Spinal cord (tissue), 10 donors: ENCODE data around the gene LRP5. TPM values are rescaled to one million over a fixed set of nuclear protein-coding genes. Genes with fewer than 3 reads are reported as not detected.

Experiments
- DNase-seq, 6 donors: peaks; one replicate each; pipeline versions ENCODE4 v3.0.0 to v3.0.0-alpha.2; 2013 to 2015; ENCODE audit warnings: low spot score in 6 of 6, low read depth in 4 of 6
- H3K27ac ChIP-seq: one replicate; pipeline ENCODE4 v1.5.1; 2013; ENCODE audit warnings: low read depth, low read length, control low read depth
- H3K27me3 ChIP-seq: one replicate; pipeline ENCODE4 v1.6.1; 2013; ENCODE audit warnings: low read length; ENCODE audit not compliant: control insufficient read depth, insufficient read depth
- H3K36me3 ChIP-seq: one replicate; pipeline ENCODE4 v1.6.1; 2013; ENCODE audit warnings: low read length; ENCODE audit not compliant: control insufficient read depth, insufficient read depth
- H3K4me1 ChIP-seq: one replicate; pipeline ENCODE4 v1.6.1; 2013; ENCODE audit warnings: low read length; ENCODE audit not compliant: control insufficient read depth, insufficient read depth
- H3K4me3 ChIP-seq: one replicate; pipeline ENCODE4 v1.5.1; 2013; ENCODE audit warnings: low read depth, low read length, control low read depth
- H3K9me3 ChIP-seq: one replicate; pipeline ENCODE4 v1.6.1; 2013; ENCODE audit warnings: low read length; ENCODE audit not compliant: control insufficient read depth, insufficient read depth
- WGBS: methylation state at CpG from one replicate; pipeline ENCODE4 v1.1.5; 2013; ENCODE audit warnings: missing lambda C conversion rate; ENCODE audit not compliant: insufficient coverage; 5-methylcytosine and 5-hydroxymethylcytosine counted together
- polyA plus RNA-seq, 2 donors: library from polyadenylated mRNA; unstranded; fragments of 120-200 nt; gene quantifications; one replicate each; pipeline ENCODE4 v1.2.1, GENCODE V29; 2013; ENCODE audit not compliant: insufficient read length in 2 of 2
- total RNA-seq, 2 donors: library from RNA; depleted of rRNA in 1 of 2; stranded (reverse); fragments of 120-200 nt in 1 of 2; fragments of >200 nt in 1 of 2; gene quantifications; one replicate each; pipeline versions ENCODE4 v1.2.3 to v1.2.4, GENCODE V29; 2013 to 2014
- donor health status: healthy.

Gene LRP5
- total and polyA plus RNA-seq, 4 donors, result 12.8 to 32.4 (median 25.7) TPM

DNA sequence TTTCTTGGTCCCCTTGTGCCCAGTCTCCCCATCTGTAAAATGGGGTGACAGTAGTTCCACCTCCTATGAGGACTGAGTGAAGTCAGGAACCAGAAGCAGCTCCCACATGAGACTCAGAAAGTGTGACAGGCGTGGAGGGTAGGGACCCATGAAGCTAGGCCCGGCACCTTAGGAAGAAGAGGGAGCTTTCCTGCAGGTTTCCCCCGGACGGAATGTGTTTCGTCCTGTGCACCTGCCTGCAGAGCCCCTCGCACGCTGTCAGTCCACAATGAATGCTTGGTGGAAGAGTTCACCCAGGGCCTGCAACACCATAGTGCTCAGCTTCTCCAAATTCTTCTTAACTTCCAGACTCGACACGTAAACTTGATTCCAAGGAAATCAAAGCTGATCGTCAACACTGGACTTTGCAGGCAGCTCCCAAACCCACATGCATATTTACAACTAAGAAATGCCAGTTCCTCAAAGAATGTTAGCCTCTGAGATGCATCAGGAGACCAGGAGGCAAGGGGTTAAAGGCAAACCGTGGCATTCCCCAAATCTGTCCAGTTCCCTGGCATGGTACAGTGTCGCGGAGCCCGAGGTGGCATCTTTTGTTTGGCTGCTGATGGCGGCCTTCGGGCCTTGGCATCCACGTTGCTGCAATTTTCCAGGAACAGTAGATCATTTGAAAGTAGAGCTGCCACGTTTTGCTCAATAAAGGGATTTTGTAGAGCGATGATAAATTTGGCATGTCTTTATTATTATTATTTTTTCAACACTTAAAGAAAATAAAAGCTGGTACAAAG lies 15.4 kb downstream of the LRP5 start:
- Histone ChIP-seq H3K4me3 (no peak overlapping the region), H3K4me1 (peaks cover 80% of the 10 kb centered on the region), H3K27ac (peak overlapping the region; percentile 76), H3K36me3 (peaks cover 21% of the 10 kb centered on the region), H3K27me3 (no peaks in the 10 kb centered on the region), H3K9me3 (no peaks in the 10 kb centered on the region)
- DNase-seq, result peak in 2 of 6 donors; percentile 69 to 79
- WGBS, result 33% methylated on average over 12 of the region's 19 CpGs

DNA sequence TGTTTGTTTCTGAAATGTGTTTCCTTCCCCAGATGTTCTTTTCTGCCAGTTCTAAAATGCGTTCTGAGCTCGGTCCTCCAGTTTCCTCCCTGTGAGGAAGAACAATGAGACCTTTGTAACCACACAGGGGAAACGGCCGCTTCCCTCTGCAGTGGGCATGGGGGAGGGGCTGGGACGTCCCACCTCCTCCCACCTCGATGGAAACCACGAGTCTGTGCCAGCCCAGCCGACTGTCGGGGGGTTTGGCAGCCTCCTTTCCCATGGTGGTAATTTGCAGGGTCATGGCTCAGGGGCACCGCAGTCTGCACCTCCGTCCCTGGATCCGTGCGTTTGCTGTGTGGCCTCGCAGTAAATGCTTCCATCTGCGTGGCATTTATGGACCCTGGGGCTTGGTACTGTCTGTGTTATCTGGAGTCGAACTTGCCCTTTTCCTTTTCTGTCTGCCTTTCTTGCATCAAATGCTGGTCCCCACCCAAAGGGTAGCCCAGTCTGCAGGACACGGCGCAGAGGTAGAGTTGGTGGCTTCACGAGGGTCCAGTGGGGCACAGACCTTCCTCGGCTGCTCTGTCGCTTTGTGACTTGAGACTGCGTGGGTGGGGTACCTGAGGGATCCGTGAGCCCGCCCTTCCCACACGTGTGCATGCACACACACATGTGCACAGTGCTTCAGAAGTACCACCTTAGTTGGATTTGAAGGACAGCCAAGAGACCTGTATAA lies 16.1 kb downstream of the LRP5 start:
- H3K27me3 ChIP-seq, result no peaks in the 10 kb centered on the region
- peaks cover 21% of the 10 kb centered on the region for H3K36me3 ChIP-seq
- DNase-seq, result peak in 4 of 6 donors; percentile 65 to 91 (median 82)
- peaks cover 80% of the 10 kb centered on the region for H3K4me1 ChIP-seq
- H3K4me3 ChIP-seq, result no peak overlapping the region
- 14% methylated on average over 11 of the region's 25 CpGs for WGBS
- peak overlapping the region; percentile 76 for H3K27ac ChIP-seq
- H3K9me3 ChIP-seq, result no peaks in the 10 kb centered on the region

DNA sequence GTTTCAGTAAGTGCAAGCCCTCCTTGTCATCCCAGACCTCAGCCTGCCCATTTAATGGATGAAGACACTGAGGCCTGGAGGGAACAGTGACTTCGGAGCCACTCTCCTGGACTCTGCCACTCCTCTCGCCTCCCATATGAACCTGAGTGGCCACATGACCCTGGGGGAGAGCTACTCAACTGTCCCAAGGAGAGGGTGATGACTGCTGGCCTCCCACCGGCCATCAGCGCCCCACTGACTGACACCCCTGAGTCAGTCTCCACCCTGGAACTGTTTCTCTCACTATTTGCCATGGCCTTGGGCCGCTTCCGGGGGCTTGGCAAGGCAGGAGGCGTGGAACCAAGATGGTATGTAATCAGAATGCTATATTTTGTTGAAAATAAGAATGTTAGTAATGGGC lies 17.1 kb downstream of the LRP5 start:
- Histone ChIP-seq H3K4me1 (peaks cover 78% of the 10 kb centered on the region), H3K27me3 (no peaks in the 10 kb centered on the region), H3K36me3 (peaks cover 13% of the 10 kb centered on the region), H3K4me3 (no peak overlapping the region), H3K9me3 (no peaks in the 10 kb centered on the region), H3K27ac (no peak overlapping the region)
- no CpG with 5 or more reads among the region's 7 CpGs for WGBS
- no peak for DNase-seq

DNA sequence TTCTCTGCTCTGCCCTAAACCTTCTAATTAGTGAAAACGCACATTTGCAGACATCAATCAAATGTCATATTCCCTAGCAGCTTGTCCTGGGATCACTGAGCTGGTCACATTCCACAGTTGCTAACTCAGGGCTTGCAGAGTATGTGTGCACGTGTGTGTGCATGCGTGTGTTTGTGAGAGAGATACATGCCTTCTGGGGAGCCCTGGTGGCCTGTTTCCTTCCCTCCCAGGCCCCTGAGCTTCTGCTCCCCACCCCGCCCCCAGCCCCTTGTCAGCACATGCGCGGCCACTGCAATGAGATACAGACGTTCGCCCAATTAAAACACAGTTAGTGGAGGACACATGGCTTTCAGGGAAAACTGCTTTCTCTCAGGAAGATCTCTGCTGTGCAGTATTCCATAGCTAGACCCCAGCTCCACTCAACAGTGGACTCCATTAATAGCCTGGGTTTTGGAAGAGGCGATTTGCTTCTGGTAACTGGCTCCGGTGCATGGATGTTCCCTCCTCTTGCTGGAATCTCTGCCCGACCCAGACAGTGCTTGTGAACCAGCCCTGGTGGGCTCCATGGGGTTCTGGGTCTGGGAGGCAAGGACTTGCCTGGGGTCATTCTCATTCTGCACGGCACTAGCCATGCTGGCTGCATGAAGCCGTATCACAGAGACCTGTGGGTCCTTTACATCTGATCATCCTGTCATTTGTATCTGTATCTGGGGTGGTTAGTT lies 17.7 kb downstream of the LRP5 start:
- no peaks in the 10 kb centered on the region for H3K27me3 ChIP-seq
- peak in 2 of 6 donors; percentile 79 to 85 for DNase-seq
- H3K27ac ChIP-seq, result peak overlapping the region; percentile 55
- peaks cover 8% of the 10 kb centered on the region for H3K36me3 ChIP-seq
- H3K4me3 ChIP-seq, result no peak overlapping the region
- no peaks in the 10 kb centered on the region for H3K9me3 ChIP-seq
- H3K4me1 ChIP-seq, result peaks cover 72% of the 10 kb centered on the region
- 38% methylated on average over 10 of the region's 13 CpGs for WGBS

DNA sequence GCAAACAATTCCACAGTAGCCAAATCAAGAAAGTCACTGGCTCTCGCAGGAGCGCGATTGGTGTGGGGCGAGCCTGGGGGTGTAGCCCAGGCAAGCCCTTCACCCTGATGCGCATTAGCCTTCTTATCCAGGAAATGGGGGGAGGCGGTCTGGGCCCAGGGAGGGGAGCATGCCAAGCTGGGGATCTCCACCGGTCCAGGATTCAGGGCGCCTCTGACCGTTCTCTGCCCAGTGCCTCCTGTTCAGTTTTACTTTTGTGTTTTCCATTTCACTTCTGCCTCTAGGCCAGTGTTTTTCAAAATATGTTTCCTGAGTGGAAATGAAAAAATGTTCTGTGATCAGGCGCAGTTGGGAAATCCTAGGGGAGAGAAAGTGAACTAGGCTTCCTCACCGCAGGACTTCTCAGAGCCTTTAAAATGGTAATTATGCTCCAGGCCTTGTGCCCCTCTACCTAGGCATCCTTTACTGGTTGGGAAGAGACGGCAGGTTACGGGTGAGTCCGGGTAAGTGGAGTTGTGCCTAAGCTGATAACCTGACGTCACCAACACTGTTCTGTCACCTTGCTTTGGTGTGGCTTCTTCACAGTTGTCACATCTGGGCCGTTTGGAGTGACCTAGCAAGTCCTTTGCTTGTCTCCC lies 18.4 kb downstream of the LRP5 start:
- WGBS, result 84% methylated on average over 9 of the region's 16 CpGs
- DNase-seq, result no peak
- peaks cover 8% of the 10 kb centered on the region for H3K36me3 ChIP-seq
- H3K27me3 ChIP-seq, result no peaks in the 10 kb centered on the region
- H3K4me3 ChIP-seq, result no peak overlapping the region
- H3K9me3 ChIP-seq, result no peaks in the 10 kb centered on the region
- H3K4me1 ChIP-seq, result peaks cover 65% of the 10 kb centered on the region
- no peak overlapping the region for H3K27ac ChIP-seq

DNA sequence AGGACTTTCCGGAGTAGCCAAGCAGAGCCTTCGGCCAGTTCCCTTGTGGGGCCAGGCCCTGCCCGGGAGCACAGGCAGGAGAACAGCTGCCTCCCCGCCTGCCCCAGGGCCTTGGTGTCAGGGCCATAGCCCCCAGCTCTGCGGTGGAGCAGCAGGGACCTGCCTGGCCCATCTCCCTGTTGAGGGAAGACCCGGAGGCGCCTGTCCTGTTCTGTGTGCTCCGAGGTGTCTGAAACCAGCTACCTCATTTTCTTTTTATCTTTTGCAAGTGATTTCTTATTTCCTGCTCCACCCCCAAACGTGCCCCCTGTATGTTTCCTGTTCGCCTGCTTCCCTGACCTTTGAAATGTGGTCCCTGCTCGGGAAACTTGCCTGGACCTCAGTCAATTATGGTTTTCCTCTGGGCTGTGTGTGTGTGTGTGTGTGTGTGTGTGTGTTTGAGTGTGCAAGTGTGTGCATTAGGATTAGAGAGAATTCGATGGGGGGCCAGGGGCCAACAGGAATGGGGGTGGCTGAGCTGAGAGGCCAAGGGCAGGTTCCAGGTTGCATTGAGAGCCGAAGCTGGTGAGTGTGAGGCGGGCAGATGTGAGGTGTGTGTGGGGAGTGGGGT lies 19.1 kb downstream of the LRP5 start:
- Histone ChIP-seq H3K27ac (no peak overlapping the region), H3K9me3 (no peaks in the 10 kb centered on the region), H3K4me3 (no peak overlapping the region), H3K36me3 (peaks cover 6% of the 10 kb centered on the region), H3K4me1 (peaks cover 59% of the 10 kb centered on the region), H3K27me3 (no peaks in the 10 kb centered on the region)
- no peak for DNase-seq
- 69% methylated on average over 13 of the region's 14 CpGs for whole genome bisulfite sequencing

DNA sequence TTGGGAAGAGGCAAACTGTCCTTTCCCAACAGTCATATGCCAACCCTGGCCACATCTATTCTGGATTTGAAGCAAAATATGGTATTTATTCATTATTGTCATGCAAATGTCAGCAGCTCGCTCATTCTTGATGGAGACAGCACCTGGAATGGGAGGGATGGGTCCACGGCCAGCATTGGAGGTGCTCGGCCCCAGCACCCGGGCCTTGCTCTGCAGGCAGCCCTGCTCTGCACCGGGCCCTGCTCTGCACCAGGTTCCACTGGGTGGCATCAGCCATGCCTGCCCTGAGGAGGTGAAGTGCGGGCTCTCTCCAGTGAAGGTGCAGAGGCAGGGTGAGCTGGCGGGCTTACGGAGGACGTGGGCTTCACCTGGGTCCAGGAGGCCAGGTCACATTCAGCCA lies 19.8 kb downstream of the LRP5 start:
- DNase-seq, result no peak
- Histone ChIP-seq H3K27me3 (no peaks in the 10 kb centered on the region), H3K27ac (no peak overlapping the region), H3K4me1 (peaks cover 54% of the 10 kb centered on the region), H3K4me3 (no peak overlapping the region), H3K36me3 (peaks cover 3% of the 10 kb centered on the region), H3K9me3 (no peaks in the 10 kb centered on the region)
- 77% methylated on average over 9 of the region's 9 CpGs for WGBS

DNA sequence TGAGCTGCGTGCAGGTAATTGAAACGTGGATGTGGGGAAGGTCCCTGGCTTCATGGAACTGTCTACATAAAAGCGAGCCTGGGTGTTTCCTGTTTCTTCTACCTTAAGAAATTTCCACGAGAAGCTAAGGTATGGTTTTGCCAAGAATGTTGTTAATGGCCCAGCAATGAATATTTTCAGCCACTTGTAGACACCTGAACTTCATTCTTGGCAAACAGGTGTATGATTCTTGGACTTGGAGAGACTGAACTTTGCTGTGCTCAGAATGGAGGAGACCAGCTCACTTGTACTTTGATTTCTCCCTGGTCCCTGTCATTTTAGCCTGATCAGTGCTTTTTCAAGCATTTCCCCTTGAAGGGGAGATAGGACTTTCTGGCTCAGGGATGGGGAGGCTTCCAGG lies 20.8 kb downstream of the LRP5 start:
- Histone ChIP-seq H3K27ac (no peak overlapping the region), H3K27me3 (no peaks in the 10 kb centered on the region), H3K4me1 (peaks cover 54% of the 10 kb centered on the region), H3K36me3 (peaks cover 3% of the 10 kb centered on the region), H3K4me3 (no peak overlapping the region), H3K9me3 (no peaks in the 10 kb centered on the region)
- no peak for DNase-seq
- 85% methylated on average over 2 of the region's 4 CpGs for WGBS

DNA sequence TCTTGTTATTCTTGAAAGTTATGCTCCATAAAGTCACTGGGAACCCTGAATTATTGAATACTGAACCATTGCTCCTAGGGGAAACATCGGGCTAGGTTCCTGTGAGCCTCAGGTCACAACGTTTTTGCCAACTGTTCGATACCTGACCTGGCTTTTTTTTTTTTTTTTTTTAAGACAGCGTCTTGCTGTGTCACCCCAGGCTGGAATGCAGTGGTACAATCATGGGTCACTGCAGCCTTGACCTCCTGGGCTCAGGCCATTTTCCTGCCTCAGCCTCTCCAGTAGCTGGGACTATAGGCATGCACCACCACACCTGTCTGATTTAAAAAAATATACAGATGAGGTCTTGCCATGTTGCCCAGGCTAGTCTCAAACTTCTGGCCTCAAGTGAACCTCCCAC lies 22.5 kb downstream of the LRP5 start:
- Histone ChIP-seq H3K27ac (no peak overlapping the region), H3K4me3 (no peak overlapping the region), H3K27me3 (no peaks in the 10 kb centered on the region), H3K9me3 (no peaks in the 10 kb centered on the region), H3K36me3 (peaks cover 3% of the 10 kb centered on the region), H3K4me1 (peaks cover 41% of the 10 kb centered on the region)
- no peak for DNase-seq
- WGBS, result 90% methylated on average over 3 of the region's 4 CpGs
